Endothelial cell (in vitro differentiated cells): ENCODE data around the gene PDE3A. TPM values are rescaled to one million over a fixed set of nuclear protein-coding genes. Genes with fewer than 3 reads are reported as not detected.

Source experiments
- DNase-seq: peaks from one replicate; pipeline ENCODE4 v3.0.0; 2021; ENCODE audit warnings: low spot score
- H3K27ac Mint-ChIP-seq: one replicate; pipeline ENCODE4 v1.8.0; 2021; ENCODE audit warnings: mixed read lengths, inconsistent platforms; ENCODE audit not compliant: unreplicated experiment
- H3K27me3 Mint-ChIP-seq: one replicate; pipeline ENCODE4 v1.8.0; 2021; ENCODE audit warnings: mild to moderate bottlenecking, moderate library complexity, mixed read lengths, inconsistent platforms; ENCODE audit not compliant: unreplicated experiment
- H3K36me3 Mint-ChIP-seq: one replicate; pipeline ENCODE4 v1.8.0; 2021; ENCODE audit warnings: mild to moderate bottlenecking, low read depth, mixed read lengths, inconsistent platforms; ENCODE audit not compliant: unreplicated experiment
- H3K4me1 Mint-ChIP-seq: one replicate; pipeline ENCODE4 v1.8.0; 2021; ENCODE audit warnings: mild to moderate bottlenecking, mixed read lengths, inconsistent platforms; ENCODE audit not compliant: unreplicated experiment
- H3K4me3 Mint-ChIP-seq: one replicate; pipeline ENCODE4 v1.8.0; 2021; ENCODE audit warnings: mild to moderate bottlenecking, mixed read lengths, inconsistent platforms; ENCODE audit not compliant: unreplicated experiment
- H3K9me3 Mint-ChIP-seq: one replicate; pipeline ENCODE4 v1.8.0; 2021; ENCODE audit warnings: mixed read lengths, inconsistent platforms; ENCODE audit not compliant: unreplicated experiment
- CTCF ChIP-seq: fragments of 200-600 bp; sonication (generic); IDR thresholded peaks from one replicate; pipeline ENCODE4 v1.5.0; 2021; ENCODE audit warnings: antibody characterized with exemption; ENCODE audit not compliant: unreplicated experiment
- total RNA-seq: library from RNA; stranded (reverse); fragmentation: NEBNext Ultra II Directional; extraction: Animal tissue kit (Norgen Biotek cat#: 25700); gene quantifications from one replicate; pipeline ENCODE4 v1.2.1, GENCODE V29; 2021; ENCODE audit not compliant: unreplicated experiment

PDE3A gene
- total RNA-seq, 1 donor from 2014 or later: 0.97 TPM

DNA sequence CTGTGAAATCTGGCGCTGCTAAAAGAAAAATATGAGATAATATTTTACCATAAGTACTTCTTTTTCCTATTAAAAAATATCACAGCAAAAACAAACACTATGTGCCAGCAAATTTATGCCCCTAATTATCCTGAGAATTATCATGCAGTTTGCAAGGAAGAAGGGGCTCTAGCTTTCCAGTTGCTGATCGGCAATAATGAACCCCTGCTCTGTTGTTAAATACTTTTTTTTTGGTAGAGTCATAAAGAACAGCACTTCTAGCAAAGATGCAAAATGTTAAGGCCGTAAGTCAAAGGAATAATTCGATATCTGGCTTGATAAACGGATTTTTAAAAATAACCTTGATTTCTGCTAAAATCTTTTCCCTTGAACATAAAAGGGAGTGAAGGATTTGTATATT lies 108.9 kb downstream of the PDE3A start:
- Mint-ChIP-seq H3K27ac (no peak overlapping the region), H3K27me3 (no peaks in the 10 kb centered on the region), H3K4me1 (no peaks in the 10 kb centered on the region), H3K36me3 (no peaks in the 10 kb centered on the region), H3K4me3 (no peak overlapping the region), H3K9me3 (no peaks in the 10 kb centered on the region)
- no peak for TF ChIP-seq CTCF
- DNase-seq: no peak

- TF ChIP-seq CTCF: no peak
- H3K4me1 Mint-ChIP-seq: no peaks in the 10 kb centered on the region
- no peak overlapping the region for H3K27ac Mint-ChIP-seq
- no peak for DNase-seq
- no peaks in the 10 kb centered on the region for H3K9me3 Mint-ChIP-seq
- H3K27me3 Mint-ChIP-seq: no peaks in the 10 kb centered on the region
- H3K4me3 Mint-ChIP-seq: no peak overlapping the region
- no peaks in the 10 kb centered on the region for H3K36me3 Mint-ChIP-seq
These were observed 109.3 kb downstream of the PDE3A start for GRCh38 chr12:20477672-20478071.

DNA sequence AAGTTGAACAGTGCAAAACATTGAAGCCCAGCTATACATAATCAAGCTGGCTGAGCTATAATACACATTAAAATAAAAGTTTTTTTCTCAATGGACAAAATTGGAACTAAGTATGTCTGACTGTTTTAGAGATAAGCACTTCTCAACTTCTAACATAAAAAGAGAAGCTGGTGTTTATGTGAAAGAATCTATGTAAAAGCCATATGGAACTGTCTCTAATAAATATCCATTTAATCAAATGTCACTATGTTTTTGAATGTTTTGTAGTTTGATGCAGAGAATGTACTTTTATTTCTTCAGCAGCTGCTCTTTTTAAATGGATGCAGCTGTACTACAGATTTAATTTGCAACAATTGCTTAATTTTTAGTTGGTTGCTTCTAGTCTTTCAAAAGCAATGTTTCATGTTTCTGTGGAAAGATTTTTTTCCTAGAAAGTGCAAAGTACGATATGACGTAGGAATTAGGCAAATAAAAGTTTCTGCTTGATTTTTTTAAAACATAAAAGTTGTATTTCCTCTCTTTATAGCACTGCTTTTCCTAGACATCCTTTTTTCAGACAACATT lies 114.2 kb downstream of the PDE3A start:
- no peak overlapping the region for H3K27ac Mint-ChIP-seq
- no peaks in the 10 kb centered on the region for H3K9me3 Mint-ChIP-seq
- no peaks in the 10 kb centered on the region for H3K36me3 Mint-ChIP-seq
- no peaks in the 10 kb centered on the region for H3K27me3 Mint-ChIP-seq
- no peak overlapping the region for H3K4me3 Mint-ChIP-seq
- DNase-seq: no peak
- no peaks in the 10 kb centered on the region for H3K4me1 Mint-ChIP-seq
- TF ChIP-seq CTCF: no peak

DNA sequence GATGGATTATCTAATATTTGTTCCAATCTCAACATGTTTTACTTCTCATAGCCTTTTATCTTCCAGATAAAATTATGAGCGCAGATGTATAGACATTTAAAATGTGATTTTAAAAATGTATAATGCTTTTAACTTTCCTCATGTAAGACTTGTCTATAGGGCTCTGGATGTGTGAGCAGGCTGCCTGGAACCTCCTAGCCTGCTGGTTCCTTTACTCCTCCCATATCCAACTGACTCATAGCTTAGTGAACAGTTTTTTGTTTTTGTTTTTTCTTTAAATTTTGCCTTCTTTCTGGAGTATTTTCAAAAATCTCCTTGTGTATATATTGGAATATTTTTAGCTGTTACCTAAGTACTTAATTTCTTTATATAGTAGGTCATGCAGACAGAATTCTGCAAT lies 115.4 kb downstream of the PDE3A start:
- no peak for DNase-seq
- H3K36me3 Mint-ChIP-seq: no peaks in the 10 kb centered on the region
- no peaks in the 10 kb centered on the region for H3K4me1 Mint-ChIP-seq
- H3K27ac Mint-ChIP-seq: no peak overlapping the region
- no peak for TF ChIP-seq CTCF
- H3K9me3 Mint-ChIP-seq: no peaks in the 10 kb centered on the region
- no peaks in the 10 kb centered on the region for H3K27me3 Mint-ChIP-seq
- H3K4me3 Mint-ChIP-seq: no peak overlapping the region

DNA sequence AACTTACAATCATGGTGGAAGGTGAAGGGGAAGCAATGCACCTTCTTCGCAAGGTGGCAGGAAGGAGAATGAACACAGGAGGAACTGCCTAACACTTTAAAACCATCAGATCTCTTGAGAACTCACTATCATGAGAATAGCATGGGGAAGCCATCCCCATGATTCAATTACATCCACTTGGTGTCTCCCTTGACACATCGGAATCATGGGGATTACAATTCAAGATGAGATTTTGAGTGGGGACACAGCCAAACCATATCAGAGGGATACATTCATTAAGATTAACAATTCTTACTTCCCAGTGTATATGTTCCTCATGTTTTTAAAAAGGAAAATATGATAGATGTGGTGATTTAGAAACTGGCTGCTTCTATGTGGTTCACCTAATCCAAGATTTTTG lies 117.9 kb downstream of the PDE3A start:
- H3K27me3 Mint-ChIP-seq: no peaks in the 10 kb centered on the region
- H3K36me3 Mint-ChIP-seq: no peaks in the 10 kb centered on the region
- H3K27ac Mint-ChIP-seq: no peak overlapping the region
- DNase-seq: no peak
- no peaks in the 10 kb centered on the region for H3K9me3 Mint-ChIP-seq
- no peaks in the 10 kb centered on the region for H3K4me1 Mint-ChIP-seq
- no peak for TF ChIP-seq CTCF
- no peak overlapping the region for H3K4me3 Mint-ChIP-seq
